Vagina (tissue), 2 donors: ENCODE data around the gene MAG. TPM values are rescaled to one million over a fixed set of nuclear protein-coding genes. Genes with fewer than 3 reads are reported as not detected.

ENCODE experiments used
- DNase-seq, 2 donors: peaks; one replicate each; pipeline ENCODE4 v3.0.0-alpha.2; 2017; ENCODE audit errors: extremely low spot score in 2 of 2
- H3K27ac ChIP-seq: fragments of 200-600 bp; sonication (generic); one replicate; pipeline ENCODE4 v1.5.1; 2019
- H3K27me3 ChIP-seq: fragments of 200-600 bp; sonication (generic); one replicate; pipeline ENCODE4 v1.5.1; 2019
- H3K36me3 ChIP-seq, 2 donors: fragments of 200-600 bp; sonication (generic); one replicate each; pipeline ENCODE4 v1.5.1; 2017 to 2019
- H3K4me1 ChIP-seq: fragments of 200-600 bp; sonication (generic); one replicate; pipeline ENCODE4 v1.5.1; 2019
- H3K4me3 ChIP-seq, 2 donors: fragments of 200-600 bp; sonication (generic); 1 replicate in 1 of 2; 2 replicates in 1 of 2; pipeline ENCODE4 v1.5.1; 2016 to 2019
- H3K9me3 ChIP-seq: fragments of 200-600 bp; sonication (generic); one replicate; pipeline ENCODE4 v1.5.1; 2019
- CTCF ChIP-seq, 3 experiments: fragments of 450-650 bp in 2 of 3; fragments of 200-600 bp in 1 of 3; sonication (generic) in 1 of 3; IDR thresholded peaks; one replicate each; pipeline ENCODE4 v1.5.1; 2017 to 2019; ENCODE audit warnings: antibody characterized with exemption in 3 of 3, mild to moderate bottlenecking in 2 of 3, moderate library complexity in 2 of 3
- POLR2A ChIP-seq, 2 donors: fragments of 450-650 bp; IDR thresholded peaks; one replicate each; pipeline ENCODE4 v1.6.1; 2017; ENCODE audit warnings: antibody characterized with exemption in 2 of 2, mild to moderate bottlenecking in 2 of 2, moderate library complexity in 2 of 2
- POLR2AphosphoS5 ChIP-seq, 2 donors: sonication (generic); formaldehyde crosslinking; IDR thresholded peaks; one replicate each; pipeline ENCODE4 v1.9.0; 2017; ENCODE audit warnings: antibody characterized with exemption in 2 of 2, mild to moderate bottlenecking in 2 of 2, low read depth in 1 of 2; ENCODE audit not compliant: insufficient read depth in 1 of 2
- intact Hi-C: fragments of 100-400 bp; cut with DNase I; formaldehyde crosslinking; loops from one replicate; pipeline ENCODE4 v1.15.1; 2023
- total RNA-seq: library from RNA; depleted of rRNA; stranded (reverse); fragments of >200 nt; gene quantifications from one replicate; pipeline ENCODE4 v1.2.3, GENCODE V29; 2016

MAG gene
- total RNA-seq, 1 donor from 2014 or later, result not detected

GRCh38 chr19:35352177-35352447 is 60.2 kb downstream of the MAG start:
- Histone ChIP-seq H3K27ac (no peak overlapping the region), H3K9me3 (no peaks in the 10 kb centered on the region), H3K27me3 (no peaks in the 10 kb centered on the region), H3K36me3 (no peaks in the 10 kb centered on the region), H3K4me3 (no peak overlapping the region), H3K4me1 (no peaks in the 10 kb centered on the region)
- no peak for TF ChIP-seq POLR2AphosphoS5 (IDR thresholded peaks at IDR 0.05; ENCODE audit: insufficient read depth in 1 of 2, low read depth in 1 of 2)
- TF ChIP-seq CTCF (IDR thresholded peaks at IDR 0.05), result no peak
- no peak for TF ChIP-seq POLR2A (IDR thresholded peaks at IDR 0.05)
- intact Hi-C loops, result loop anchor here (10.0 kb wide), 1 partner anchor 143 kb away; the partner anchor contains the start of gene KRTDAP
- DNase-seq, result no peak

- Histone ChIP-seq H3K27me3 (no peaks in the 10 kb centered on the region), H3K27ac (no peak overlapping the region), H3K9me3 (no peaks in the 10 kb centered on the region), H3K4me3 (no peak overlapping the region), H3K36me3 (no peaks in the 10 kb centered on the region), H3K4me1 (no peaks in the 10 kb centered on the region)
- intact Hi-C loops, result loop anchor here (10.0 kb wide), 1 partner anchor 142 kb away; the partner anchor contains the start of gene KRTDAP
- DNase-seq, result no peak
- TF ChIP-seq POLR2AphosphoS5 (IDR thresholded peaks at IDR 0.05; ENCODE audit: insufficient read depth in 1 of 2, low read depth in 1 of 2), result no peak
- TF ChIP-seq POLR2A (IDR thresholded peaks at IDR 0.05), result no peak
- TF ChIP-seq CTCF (IDR thresholded peaks at IDR 0.05), result peak; percentile 35 to 69 (median 57)
Observed at GRCh38 chr19:35352448-35353304, 60.7 kb downstream of the MAG start.

- no peak for DNase-seq
- intact Hi-C loops, result loop anchor here (10.0 kb wide), 1 partner anchor 141 kb away; the partner anchor contains the start of gene KRTDAP
Observed at GRCh38 chr19:35353635-35354034, 61.7 kb downstream of the MAG start.

GRCh38 chr19:35354898-35355297 is 62.9 kb downstream of the MAG start:
- intact Hi-C loops, result loop anchor here (10.0 kb wide), 1 partner anchor 140 kb away; the partner anchor contains the start of gene KRTDAP
- H3K9me3 ChIP-seq, result no peaks in the 10 kb centered on the region
- H3K27me3 ChIP-seq, result no peaks in the 10 kb centered on the region
- no peak for DNase-seq
- H3K4me1 ChIP-seq, result peaks cover 5% of the 10 kb centered on the region
- no peak overlapping the region for H3K4me3 ChIP-seq
- TF ChIP-seq POLR2AphosphoS5 (IDR thresholded peaks at IDR 0.05; ENCODE audit: insufficient read depth in 1 of 2, low read depth in 1 of 2), result no peak
- TF ChIP-seq CTCF (IDR thresholded peaks at IDR 0.05), result no peak
- no peak for TF ChIP-seq POLR2A (IDR thresholded peaks at IDR 0.05)
- no peaks in the 10 kb centered on the region for H3K36me3 ChIP-seq
- H3K27ac ChIP-seq, result no peak overlapping the region

More at GRCh38 chr19:35353635-35354034, 61.7 kb downstream of the MAG start:
- Histone ChIP-seq H3K27ac (no peak overlapping the region), H3K36me3 (no peaks in the 10 kb centered on the region), H3K9me3 (no peaks in the 10 kb centered on the region), H3K4me1 (peaks cover 5% of the 10 kb centered on the region), H3K4me3 (no peak overlapping the region), H3K27me3 (no peaks in the 10 kb centered on the region)
- no peak for TF ChIP-seq POLR2A (IDR thresholded peaks at IDR 0.05)
- no peak for TF ChIP-seq POLR2AphosphoS5 (IDR thresholded peaks at IDR 0.05; ENCODE audit: insufficient read depth in 1 of 2, low read depth in 1 of 2)
- no peak for TF ChIP-seq CTCF (IDR thresholded peaks at IDR 0.05)
